HCT116 (cell line): ENCODE results near the gene HLCS. TPM values are rescaled to one million over a fixed set of nuclear protein-coding genes. Genes with fewer than 3 reads are reported as not detected.

ENCODE experiments used
- ATAC-seq: fragments of 200-7000 bp; cut with Tn5 transposase; 2 replicates; pipeline ENCODE4 v1.9.1; 2020; ENCODE audit warnings: mild to moderate bottlenecking, moderate library complexity
- BruUV-seq: library from RNA; stranded (reverse); fragments of 400-500 nt; replicated peaks from 2 replicates; lab custom pipeline; 2021; lab: Mats Ljungman, UMichigan
- CTCF ChIA-PET: fragments of 300-600 bp; sonication (Branson Sonifier 250); formaldehyde crosslinking; loops from one replicate; lab custom pipeline; 2021; ENCODE audit warnings: antibody characterized with exemption; lab: Charles Lee
- POLR2A ChIA-PET: fragments of 300-600, 350-600 bp; sonication (Branson Sonifier 250); formaldehyde crosslinking; loops from one replicate; lab custom pipeline; 2021; ENCODE audit warnings: antibody characterized with exemption; lab: Charles Lee
- RAD21 ChIA-PET, 2 experiments: fragments of 300-600 bp; sonication (Branson Sonifier 250); formaldehyde crosslinking; loops; one replicate each; lab custom pipeline; 2023; ENCODE audit warnings: low total read pairs in 2 of 2; ENCODE audit not compliant: uncharacterized antibody in 2 of 2, unreplicated experiment in 2 of 2, low non-redundant PET in 1 of 2; lab: Charles Lee
- DNase-seq: peaks from one replicate; pipeline ENCODE4 v3.0.0-alpha.2; 2010; ENCODE audit warnings: low read depth, low spot score
- H2AFZ ChIP-seq: fragments of 200-600 bp; shearing (Covaris generic), sonication (generic); 2 replicates; pipeline ENCODE4 v1.6.1; 2017; ENCODE audit warnings: low read depth, mixed run types, mixed read lengths, antibody characterized with exemption, low read length; ENCODE audit not compliant: poor library complexity, severe bottlenecking
- H3K27ac ChIP-seq: 2 replicates; pipeline ENCODE4 v1.5.1; 2012; ENCODE audit warnings: low read depth, low read length
- H3K27me3 ChIP-seq: fragments of 200-600 bp; sonication (generic); 2 replicates; pipeline ENCODE4 v1.6.1; 2016; ENCODE audit warnings: mixed run types, low read length, mixed read lengths; ENCODE audit not compliant: insufficient read depth
- H3K36me3 ChIP-seq, 2 experiments: fragments of 200-500 bp in 1 of 2; fragments of 200-600 bp in 1 of 2; sonication (Bioruptor generic) in 1 of 2; sonication (generic) in 1 of 2; 2 replicates each; pipeline versions ENCODE4 v1.5.1 to v1.6.1; 2014 to 2016; ENCODE audit warnings: low read length in 2 of 2, inconsistent platforms in 1 of 2, mixed read lengths in 1 of 2, mixed run types in 1 of 2; ENCODE audit not compliant: insufficient read depth in 2 of 2, control insufficient read depth in 1 of 2
- H3K4me1 ChIP-seq, 2 experiments: fragments of 200-600 bp in 1 of 2; sonication (generic) in 1 of 2; 2 replicates each; pipeline versions ENCODE4 v1.5.1 to v1.6.1; 2012 to 2017; ENCODE audit warnings: low read length in 2 of 2, inconsistent platforms in 1 of 2, mild to moderate bottlenecking in 1 of 2, mixed read lengths in 1 of 2, mixed run types in 1 of 2, moderate library complexity in 1 of 2; ENCODE audit not compliant: insufficient read depth in 2 of 2, control insufficient read depth in 1 of 2
- H3K4me2 ChIP-seq: fragments of 200-600 bp; sonication (generic); 2 replicates; pipeline ENCODE4 v1.6.1; 2017; ENCODE audit warnings: mixed run types, low read length, mixed read lengths
- H3K4me3 ChIP-seq, 2 experiments: fragments of 200-600 bp in 1 of 2; sonication (generic) in 1 of 2; replicated peaks in 1 of 2; 2 replicates each; pipeline ENCODE4 v1.5.1; 2011 to 2016; ENCODE audit warnings: low read length in 2 of 2, control low read depth in 1 of 2, low read depth in 1 of 2, mild to moderate bottlenecking in 1 of 2, mixed read lengths in 1 of 2, mixed run types in 1 of 2
- H3K79me2 ChIP-seq: fragments of 200-600 bp; sonication (generic); 2 replicates; pipeline ENCODE4 v1.6.1; 2017; ENCODE audit warnings: mild to moderate bottlenecking, mixed run types, low read length, moderate library complexity, mixed read lengths; ENCODE audit not compliant: insufficient read depth
- H3K9ac ChIP-seq: fragments of 200-600 bp; sonication (generic); 2 replicates; pipeline ENCODE4 v1.6.1; 2016; ENCODE audit warnings: low read length, mixed read lengths
- H3K9me2 ChIP-seq: fragments of 200-600 bp; sonication (generic), shearing (Covaris generic); 2 replicates; pipeline ENCODE4 v1.6.1; 2017; ENCODE audit warnings: mixed run types, mild to moderate bottlenecking, moderate library complexity; ENCODE audit not compliant: insufficient read depth
- H3K9me3 ChIP-seq, 2 experiments: fragments of 200-500 bp in 1 of 2; fragments of 200-600 bp in 1 of 2; sonication (Bioruptor generic) in 1 of 2; sonication (generic) in 1 of 2; 2 replicates each; pipeline ENCODE4 v1.6.1; 2014 to 2017; ENCODE audit warnings: low read length in 2 of 2, mixed read lengths in 2 of 2, inconsistent platforms in 1 of 2, low read depth in 1 of 2, mild to moderate bottlenecking in 1 of 2, mixed run types in 1 of 2, moderate library complexity in 1 of 2; ENCODE audit not compliant: control insufficient read depth in 1 of 2, insufficient read depth in 1 of 2
- H4K20me1 ChIP-seq: fragments of 200-600 bp; sonication (generic), shearing (Covaris generic); 2 replicates; pipeline ENCODE4 v1.6.1; 2017; ENCODE audit warnings: mixed run types, mild to moderate bottlenecking, moderate library complexity; ENCODE audit not compliant: insufficient read depth
- CBX3 ChIP-seq: IDR thresholded peaks from 2 replicates; pipeline ENCODE4 v1.6.1; 2012; ENCODE audit warnings: low read depth
- ELF1 ChIP-seq: IDR thresholded peaks from 2 replicates; pipeline ENCODE4 v1.6.1; 2012; ENCODE audit warnings: low read depth, borderline replicate concordance
- EZH2 ChIP-seq: fragments of 200-600 bp; sonication (generic); IDR thresholded peaks from 2 replicates; pipeline ENCODE4 v1.6.1; 2017; ENCODE audit warnings: antibody characterized with exemption, mixed run types
- EZH2phosphoT487 ChIP-seq: fragments of 200-600 bp; IDR thresholded peaks from 2 replicates; pipeline ENCODE4 v1.6.1; 2018; ENCODE audit warnings: antibody characterized with exemption, borderline replicate concordance
- JUND ChIP-seq: IDR thresholded peaks from 2 replicates; pipeline ENCODE4 v1.6.1; 2012
- RAD21 ChIP-seq: IDR thresholded peaks from 2 replicates; pipeline ENCODE4 v1.6.1; 2012; ENCODE audit warnings: low read depth, mild to moderate bottlenecking
- TCF7L2 ChIP-seq: IDR thresholded peaks from 2 replicates; pipeline ENCODE4 v1.7.0; 2011; ENCODE audit warnings: borderline replicate concordance, inconsistent platforms; ENCODE audit not compliant: insufficient read depth, insufficient read length; ENCODE audit errors: extremely low read depth
- ZFX ChIP-seq: fragments of 450-650 bp; IDR thresholded peaks from 2 replicates; pipeline ENCODE4 v1.6.1; 2017
- intact Hi-C: fragments of 100-400 bp; cut with micrococcal nuclease; formaldehyde crosslinking; loops from 2 replicates; pipeline ENCODE4 v1.10.0; 2022
- total RNA-seq: library from RNA; stranded (reverse); gene quantifications from one replicate; pipeline ENCODE4 v1.2.1, GENCODE V29; 2021; ENCODE audit not compliant: unreplicated experiment
- TF ChIP-seq, protein P1 (sequence below): IDR thresholded peaks from 2 replicates; pipeline ENCODE4 v1.6.1; 2012
- TF ChIP-seq, protein P2 (sequence below): IDR thresholded peaks from 2 replicates; pipeline ENCODE4 v1.6.1; 2012; ENCODE audit warnings: low read depth
- TF ChIP-seq, protein P3 (sequence below): IDR thresholded peaks from 2 replicates; pipeline ENCODE4 v1.6.1; 2011; ENCODE audit warnings: mild to moderate bottlenecking, low read length, moderate library complexity; ENCODE audit not compliant: insufficient replicate concordance; ENCODE audit errors: extremely low read depth

The HLCS gene
- total RNA-seq, 1 experiment from 2014 or later: 18.5 TPM

DNA sequence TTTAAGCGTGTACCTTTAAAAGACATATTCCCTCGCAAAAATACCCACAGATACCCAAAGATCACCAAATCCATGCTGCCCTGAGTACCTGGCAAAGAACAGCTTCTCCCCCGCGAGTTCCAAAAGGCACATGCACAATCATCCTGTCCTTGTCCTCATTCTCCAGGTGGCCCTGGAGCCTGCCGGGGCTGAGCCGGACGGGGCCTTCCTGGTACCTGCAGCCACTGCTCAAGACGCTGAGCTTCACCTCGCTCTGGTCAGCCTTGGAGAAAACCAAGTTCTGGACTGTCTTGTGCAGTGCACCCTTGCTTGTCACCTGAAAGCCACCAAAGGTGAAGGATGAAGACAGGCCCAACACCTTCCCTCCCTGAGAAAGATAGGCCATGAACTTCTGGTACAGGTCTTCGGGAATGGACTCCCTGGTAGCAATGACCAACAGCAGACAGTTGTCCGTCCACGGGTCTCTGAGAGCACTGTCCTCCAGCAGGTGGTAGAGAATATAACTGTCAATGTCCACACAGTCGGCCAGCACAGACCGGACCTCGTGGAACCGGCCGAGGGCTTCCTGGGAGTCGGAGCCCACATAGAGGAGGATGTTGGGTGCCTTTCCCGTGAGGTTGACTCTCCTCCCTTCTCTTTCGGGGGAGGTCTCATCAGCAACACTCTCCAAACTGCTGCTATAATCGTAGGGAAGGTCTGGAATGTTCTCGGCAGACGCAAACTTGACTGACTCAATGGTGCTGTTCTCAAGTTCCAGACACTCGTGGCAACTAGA lies 29.9 kb downstream of the HLCS start (continued):
- no peak for TF ChIP-seq EZH2phosphoT487

DNA sequence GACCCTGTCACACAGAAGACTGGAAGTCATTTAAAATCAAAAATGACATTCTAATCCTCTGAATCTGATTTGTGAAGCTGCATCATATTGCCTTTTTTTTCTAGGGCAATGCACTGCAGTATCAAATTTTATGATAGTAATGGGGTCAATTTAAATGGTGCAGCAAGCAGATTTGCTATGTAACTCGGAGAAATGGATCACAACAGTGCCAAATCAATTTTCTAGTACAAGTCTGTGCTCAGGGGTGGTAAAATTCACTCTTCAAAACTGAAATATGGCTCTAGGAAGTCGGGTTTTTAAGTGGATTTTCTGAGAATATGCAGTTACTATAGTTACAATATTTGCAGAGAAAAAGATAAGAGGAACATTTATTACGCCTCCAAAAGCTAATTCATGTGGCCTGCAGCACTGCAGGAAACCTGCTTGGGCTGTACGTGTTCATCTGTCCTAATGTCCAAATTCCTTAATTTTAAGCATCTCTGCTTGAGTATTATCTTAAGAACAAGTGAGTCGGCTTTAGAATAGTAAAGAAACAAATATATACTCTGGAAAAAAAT lies 31.5 kb downstream of the HLCS start:
- ChIA-PET POLR2A (no interaction called here), CTCF (no interaction called here)

More for the DNA sequence above, 31.5 kb downstream of the HLCS start:
- Histone ChIP-seq H3K4me2 (no peak overlapping the region), H3K36me3 (0 out of 4 replicates have a peak, but pooled peaks cover 0 to 3% of the 10 kb centered on the region in 2 experiments), H3K27me3 (no peaks in the 10 kb centered on the region), H3K9me3 (no peaks in the 10 kb centered on the region), H3K9ac (no peak overlapping the region), H4K20me1 (no peaks in the 10 kb centered on the region), H2AFZ (no peak overlapping the region), H3K27ac (no peak overlapping the region), H3K4me3 (no peak overlapping the region), H3K9me2 (no peaks in the 10 kb centered on the region), H3K4me1 (peaks cover 3 to 7% of the 10 kb centered on the region in 2 experiments; a peak in 3 of 4 replicates), H3K79me2 (no peaks in the 10 kb centered on the region)
- no peak for TF ChIP-seq ELF1
- TF ChIP-seq, protein P1, sequence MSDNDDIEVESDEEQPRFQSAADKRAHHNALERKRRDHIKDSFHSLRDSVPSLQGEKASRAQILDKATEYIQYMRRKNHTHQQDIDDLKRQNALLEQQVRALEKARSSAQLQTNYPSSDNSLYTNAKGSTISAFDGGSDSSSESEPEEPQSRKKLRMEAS: no peak
- TF ChIP-seq, protein P2, sequence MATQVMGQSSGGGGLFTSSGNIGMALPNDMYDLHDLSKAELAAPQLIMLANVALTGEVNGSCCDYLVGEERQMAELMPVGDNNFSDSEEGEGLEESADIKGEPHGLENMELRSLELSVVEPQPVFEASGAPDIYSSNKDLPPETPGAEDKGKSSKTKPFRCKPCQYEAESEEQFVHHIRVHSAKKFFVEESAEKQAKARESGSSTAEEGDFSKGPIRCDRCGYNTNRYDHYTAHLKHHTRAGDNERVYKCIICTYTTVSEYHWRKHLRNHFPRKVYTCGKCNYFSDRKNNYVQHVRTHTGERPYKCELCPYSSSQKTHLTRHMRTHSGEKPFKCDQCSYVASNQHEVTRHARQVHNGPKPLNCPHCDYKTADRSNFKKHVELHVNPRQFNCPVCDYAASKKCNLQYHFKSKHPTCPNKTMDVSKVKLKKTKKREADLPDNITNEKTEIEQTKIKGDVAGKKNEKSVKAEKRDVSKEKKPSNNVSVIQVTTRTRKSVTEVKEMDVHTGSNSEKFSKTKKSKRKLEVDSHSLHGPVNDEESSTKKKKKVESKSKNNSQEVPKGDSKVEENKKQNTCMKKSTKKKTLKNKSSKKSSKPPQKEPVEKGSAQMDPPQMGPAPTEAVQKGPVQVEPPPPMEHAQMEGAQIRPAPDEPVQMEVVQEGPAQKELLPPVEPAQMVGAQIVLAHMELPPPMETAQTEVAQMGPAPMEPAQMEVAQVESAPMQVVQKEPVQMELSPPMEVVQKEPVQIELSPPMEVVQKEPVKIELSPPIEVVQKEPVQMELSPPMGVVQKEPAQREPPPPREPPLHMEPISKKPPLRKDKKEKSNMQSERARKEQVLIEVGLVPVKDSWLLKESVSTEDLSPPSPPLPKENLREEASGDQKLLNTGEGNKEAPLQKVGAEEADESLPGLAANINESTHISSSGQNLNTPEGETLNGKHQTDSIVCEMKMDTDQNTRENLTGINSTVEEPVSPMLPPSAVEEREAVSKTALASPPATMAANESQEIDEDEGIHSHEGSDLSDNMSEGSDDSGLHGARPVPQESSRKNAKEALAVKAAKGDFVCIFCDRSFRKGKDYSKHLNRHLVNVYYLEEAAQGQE: no peak
- no peak for TF ChIP-seq RAD21
- TF ChIP-seq ZFX: no peak
- no peak for TF ChIP-seq CBX3
- TF ChIP-seq EZH2: no peak
- TF ChIP-seq, protein P3, sequence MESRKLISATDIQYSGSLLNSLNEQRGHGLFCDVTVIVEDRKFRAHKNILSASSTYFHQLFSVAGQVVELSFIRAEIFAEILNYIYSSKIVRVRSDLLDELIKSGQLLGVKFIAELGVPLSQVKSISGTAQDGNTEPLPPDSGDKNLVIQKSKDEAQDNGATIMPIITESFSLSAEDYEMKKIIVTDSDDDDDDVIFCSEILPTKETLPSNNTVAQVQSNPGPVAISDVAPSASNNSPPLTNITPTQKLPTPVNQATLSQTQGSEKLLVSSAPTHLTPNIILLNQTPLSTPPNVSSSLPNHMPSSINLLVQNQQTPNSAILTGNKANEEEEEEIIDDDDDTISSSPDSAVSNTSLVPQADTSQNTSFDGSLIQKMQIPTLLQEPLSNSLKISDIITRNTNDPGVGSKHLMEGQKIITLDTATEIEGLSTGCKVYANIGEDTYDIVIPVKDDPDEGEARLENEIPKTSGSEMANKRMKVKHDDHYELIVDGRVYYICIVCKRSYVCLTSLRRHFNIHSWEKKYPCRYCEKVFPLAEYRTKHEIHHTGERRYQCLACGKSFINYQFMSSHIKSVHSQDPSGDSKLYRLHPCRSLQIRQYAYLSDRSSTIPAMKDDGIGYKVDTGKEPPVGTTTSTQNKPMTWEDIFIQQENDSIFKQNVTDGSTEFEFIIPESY: no peak
- TF ChIP-seq TCF7L2: no peak
- TF ChIP-seq JUND: no peak
- RAD21 ChIA-PET: no interaction called here
- no peak for DNase-seq
- no TSS peak for BruUV-seq
- intact Hi-C loops: no loop called here
- ATAC-seq: no peak
